Smooth muscle cell (in vitro differentiated cells): ENCODE measurements around the gene TXK. TPM values are rescaled to one million over a fixed set of nuclear protein-coding genes. Genes with fewer than 3 reads are reported as not detected.

ENCODE experiments used
- DNase-seq: peaks from one replicate; lab custom pipeline; 2025; ENCODE audit not compliant: unreplicated experiment; lab: John Stamatoyannopoulos, UW
- H2AFZ ChIP-seq: fragments of 200-600 bp; sonication (generic); 2 replicates; pipeline ENCODE4 v1.6.0; 2016; ENCODE audit warnings: antibody characterized with exemption, low read depth, mild to moderate bottlenecking
- H3F3A ChIP-seq: fragments of 200-600 bp; sonication (generic); 2 replicates; pipeline ENCODE4 v1.6.0; 2017; ENCODE audit warnings: antibody characterized with exemption, low read depth
- H3K27ac ChIP-seq: fragments of 200-600 bp; sonication (generic); 2 replicates; pipeline ENCODE4 v1.5.1; 2016; ENCODE audit warnings: low read depth, mild to moderate bottlenecking
- H3K27me3 ChIP-seq: fragments of 200-600 bp; sonication (generic); 2 replicates; pipeline ENCODE4 v1.6.1; 2016; ENCODE audit warnings: low read depth, mild to moderate bottlenecking
- H3K36me3 ChIP-seq: fragments of 200-600 bp; sonication (generic); 2 replicates; pipeline ENCODE4 v1.5.1; 2016; ENCODE audit warnings: low read depth
- H3K4me1 ChIP-seq: fragments of 200-600 bp; sonication (generic); 2 replicates; pipeline ENCODE4 v1.5.1; 2016; ENCODE audit warnings: low read depth
- H3K4me2 ChIP-seq: fragments of 200-600 bp; sonication (generic); 2 replicates; pipeline ENCODE4 v1.6.0; 2016; ENCODE audit warnings: mild to moderate bottlenecking
- H3K4me3 ChIP-seq: fragments of 200-600 bp; sonication (generic); 2 replicates; pipeline ENCODE4 v1.5.1; 2016; ENCODE audit warnings: mild to moderate bottlenecking
- H3K79me2 ChIP-seq: fragments of 200-600 bp; sonication (generic); 2 replicates; pipeline ENCODE4 v1.6.0; 2016; ENCODE audit warnings: low read depth, mild to moderate bottlenecking
- H3K9ac ChIP-seq: fragments of 200-600 bp; sonication (generic); 2 replicates; pipeline ENCODE4 v1.6.0; 2016; ENCODE audit warnings: low read depth
- H3K9me3 ChIP-seq: fragments of 200-600 bp; sonication (generic); replicated peaks from 2 replicates; pipeline ENCODE4 v1.5.1; 2016; ENCODE audit warnings: low read depth
- H4K20me1 ChIP-seq: fragments of 200-600 bp; sonication (generic); 2 replicates; pipeline ENCODE4 v1.6.0; 2016; ENCODE audit warnings: low read depth
- WGBS: methylation state at CpG from one replicate; pipeline ENCODE4 v1.1.7; 2016; ENCODE audit warnings: low lambda C conversion rate; 5-methylcytosine and 5-hydroxymethylcytosine counted together
- polyA plus RNA-seq: library from polyadenylated mRNA; unstranded; fragments of >200 nt; fragmentation: Nextera tagmentation; extraction: Ambion mirVana; gene quantifications from 2 replicates; pipeline ENCODE4 v1.2.1, GENCODE V29; 2016
- total RNA-seq: library from RNA; depleted of rRNA; stranded (reverse); fragments of >200 nt; gene quantifications from 2 replicates; pipeline ENCODE4 v1.2.3, GENCODE V29; 2014
- TF ChIP-seq, protein P1 (sequence below): fragments of 200-600 bp; sonication (generic); IDR thresholded peaks from 2 replicates; pipeline ENCODE4 v1.5.1; 2017; ENCODE audit warnings: borderline replicate concordance, mild to moderate bottlenecking, antibody characterized with exemption; ENCODE audit not compliant: insufficient read depth, poor library complexity, severe bottlenecking

The TXK gene
- total and polyA plus RNA-seq, 2 experiments from 2014 or later: 0.09 TPM; not detected in 1

DNA sequence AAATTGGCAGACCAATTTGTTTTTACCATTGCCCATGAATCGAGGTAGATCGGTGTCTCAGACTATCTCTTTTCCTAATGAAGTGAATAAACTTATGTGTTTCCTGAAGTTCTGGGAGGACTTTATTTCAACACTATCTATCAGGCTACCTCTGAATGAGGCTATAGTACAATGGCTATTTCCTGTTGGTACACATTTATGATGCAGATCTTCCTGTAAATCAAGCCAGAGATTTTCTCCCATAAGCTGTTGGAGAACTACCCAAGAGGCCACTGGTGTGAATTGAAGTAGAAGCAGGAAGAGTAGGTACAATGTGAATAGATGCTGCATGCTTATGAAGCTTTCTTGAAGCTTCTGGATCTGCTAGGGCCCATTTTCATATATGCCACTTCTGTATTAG, 16.0 kb downstream of the TXK start:
- Histone ChIP-seq H3K9me3 (no peaks in the 10 kb centered on the region), H3K36me3 (no peaks in the 10 kb centered on the region), H3K4me1 (no peaks in the 10 kb centered on the region), H3K79me2 (no peaks in the 10 kb centered on the region), H3K27me3 (no peaks in the 10 kb centered on the region), H4K20me1 (no peaks in the 10 kb centered on the region), H2AFZ (no peak overlapping the region), H3K4me2 (no peak overlapping the region), H3F3A (no peaks in the 10 kb centered on the region), H3K4me3 (no peak overlapping the region), H3K27ac (no peak overlapping the region), H3K9ac (no peak overlapping the region)
- WGBS: 95% methylated on average over 2 of the region's 2 CpGs
- no peak for DNase-seq
- TF ChIP-seq, protein P1, sequence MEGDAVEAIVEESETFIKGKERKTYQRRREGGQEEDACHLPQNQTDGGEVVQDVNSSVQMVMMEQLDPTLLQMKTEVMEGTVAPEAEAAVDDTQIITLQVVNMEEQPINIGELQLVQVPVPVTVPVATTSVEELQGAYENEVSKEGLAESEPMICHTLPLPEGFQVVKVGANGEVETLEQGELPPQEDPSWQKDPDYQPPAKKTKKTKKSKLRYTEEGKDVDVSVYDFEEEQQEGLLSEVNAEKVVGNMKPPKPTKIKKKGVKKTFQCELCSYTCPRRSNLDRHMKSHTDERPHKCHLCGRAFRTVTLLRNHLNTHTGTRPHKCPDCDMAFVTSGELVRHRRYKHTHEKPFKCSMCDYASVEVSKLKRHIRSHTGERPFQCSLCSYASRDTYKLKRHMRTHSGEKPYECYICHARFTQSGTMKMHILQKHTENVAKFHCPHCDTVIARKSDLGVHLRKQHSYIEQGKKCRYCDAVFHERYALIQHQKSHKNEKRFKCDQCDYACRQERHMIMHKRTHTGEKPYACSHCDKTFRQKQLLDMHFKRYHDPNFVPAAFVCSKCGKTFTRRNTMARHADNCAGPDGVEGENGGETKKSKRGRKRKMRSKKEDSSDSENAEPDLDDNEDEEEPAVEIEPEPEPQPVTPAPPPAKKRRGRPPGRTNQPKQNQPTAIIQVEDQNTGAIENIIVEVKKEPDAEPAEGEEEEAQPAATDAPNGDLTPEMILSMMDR: no peak

DNA sequence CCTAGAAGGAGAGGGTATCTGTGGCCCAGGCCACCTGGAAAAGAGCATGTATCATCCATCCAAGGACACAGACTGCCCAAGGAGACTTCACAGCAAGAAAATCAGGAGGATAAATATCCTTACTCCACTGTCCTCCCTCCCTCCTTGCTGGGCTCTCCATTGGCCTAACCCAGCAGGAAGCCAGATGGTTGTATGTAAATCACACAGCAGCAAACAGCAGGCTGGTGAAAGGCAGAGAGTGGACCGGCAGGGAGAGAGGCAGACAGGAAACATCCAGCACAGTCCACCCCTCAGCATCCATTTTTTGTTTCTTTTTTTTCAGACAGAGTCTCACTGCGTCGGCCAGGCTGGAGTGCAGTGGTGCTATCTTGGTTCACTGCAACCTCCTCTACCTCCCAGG, 17.5 kb downstream of the TXK start:
- TF ChIP-seq, protein P1: no peak
- H3K27me3 ChIP-seq: no peaks in the 10 kb centered on the region
- H3K9ac ChIP-seq: no peak overlapping the region
- no peaks in the 10 kb centered on the region for H3K9me3 ChIP-seq
- no peak overlapping the region for H3K4me2 ChIP-seq
- DNase-seq: no peak
- no peaks in the 10 kb centered on the region for H3K79me2 ChIP-seq
- no peaks in the 10 kb centered on the region for H3K4me1 ChIP-seq
- no peaks in the 10 kb centered on the region for H3F3A ChIP-seq
- no peak overlapping the region for H3K27ac ChIP-seq
- no peak overlapping the region for H2AFZ ChIP-seq
- no peaks in the 10 kb centered on the region for H4K20me1 ChIP-seq
- no peak overlapping the region for H3K4me3 ChIP-seq
- H3K36me3 ChIP-seq: no peaks in the 10 kb centered on the region
- 82% methylated on average over 3 of the region's 3 CpGs for WGBS

DNA sequence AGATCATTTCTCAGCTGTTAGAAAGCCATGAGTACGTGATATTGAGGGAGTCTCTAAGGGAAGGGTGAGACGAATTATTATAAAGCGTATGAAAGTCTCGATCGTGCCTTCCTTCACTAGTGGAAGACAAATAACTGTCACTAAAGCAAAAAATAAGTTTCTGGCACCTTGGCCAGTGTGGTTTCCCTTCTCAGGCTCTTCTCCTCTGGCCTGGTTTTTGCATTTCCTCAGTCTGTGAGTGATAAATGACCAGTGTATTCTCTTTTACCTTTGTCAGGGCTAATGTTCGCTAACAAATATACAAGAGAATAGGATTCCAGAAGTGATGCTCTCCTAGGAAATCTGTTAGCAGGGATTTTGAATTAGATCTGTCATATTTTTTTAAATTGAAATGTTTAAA, 19.6 kb downstream of the TXK start:
- H3K4me1 ChIP-seq: no peaks in the 10 kb centered on the region
- no peaks in the 10 kb centered on the region for H3K79me2 ChIP-seq
- H3K9ac ChIP-seq: no peak overlapping the region
- TF ChIP-seq, protein P1: no peak
- no peak for DNase-seq
- no peak overlapping the region for H3K4me3 ChIP-seq
- 87% methylated on average over 6 of the region's 6 CpGs for WGBS
- no peaks in the 10 kb centered on the region for H3K9me3 ChIP-seq
- H3K36me3 ChIP-seq: no peaks in the 10 kb centered on the region
- H3K4me2 ChIP-seq: no peak overlapping the region
- H3F3A ChIP-seq: no peaks in the 10 kb centered on the region
- H3K27me3 ChIP-seq: no peaks in the 10 kb centered on the region
- no peak overlapping the region for H2AFZ ChIP-seq
- no peak overlapping the region for H3K27ac ChIP-seq
- H4K20me1 ChIP-seq: no peaks in the 10 kb centered on the region

DNA sequence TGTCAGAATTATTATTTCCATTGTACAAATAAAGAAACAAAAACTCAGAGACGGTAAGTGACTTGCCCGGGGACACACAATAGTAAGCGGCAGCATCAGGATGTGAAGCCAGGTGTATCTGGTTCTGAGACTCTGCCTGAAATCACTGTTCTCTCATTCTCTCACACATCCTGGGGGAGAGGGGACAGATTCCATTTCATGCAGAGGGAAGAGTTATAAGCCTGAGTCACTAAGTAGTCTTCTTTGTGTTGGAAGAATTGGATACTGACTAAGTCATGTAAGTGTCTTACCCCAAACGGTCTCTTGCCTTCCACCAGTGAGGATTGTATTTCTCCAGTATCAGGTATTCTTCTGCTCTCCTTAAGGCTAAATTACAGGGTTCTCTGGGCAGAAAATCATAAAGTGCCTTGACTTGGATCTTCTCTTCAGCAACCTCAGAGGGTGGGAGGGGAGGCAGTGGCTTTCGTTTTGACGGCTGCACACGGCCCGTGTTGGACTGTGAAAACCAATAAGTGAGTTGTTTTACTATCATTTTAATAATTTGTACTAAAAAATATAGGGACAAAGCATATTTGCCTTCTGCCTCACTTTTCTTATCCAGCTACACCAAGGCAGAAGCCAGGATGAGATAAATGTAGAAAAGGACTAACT, 21.9 kb downstream of the TXK start:
- no peaks in the 10 kb centered on the region for H3K79me2 ChIP-seq
- no peak overlapping the region for H3K9ac ChIP-seq
- no peaks in the 10 kb centered on the region for H3F3A ChIP-seq
- H3K4me1 ChIP-seq: no peaks in the 10 kb centered on the region
- no peaks in the 10 kb centered on the region for H3K27me3 ChIP-seq
- 69% methylated on average over 8 of the region's 8 CpGs for WGBS
- no peak overlapping the region for H3K4me3 ChIP-seq
- H4K20me1 ChIP-seq: no peaks in the 10 kb centered on the region
- DNase-seq: no peak
- no peaks in the 10 kb centered on the region for H3K9me3 ChIP-seq
- H3K36me3 ChIP-seq: no peaks in the 10 kb centered on the region
- H3K27ac ChIP-seq: no peak overlapping the region
- H3K4me2 ChIP-seq: no peak overlapping the region
- no peak overlapping the region for H2AFZ ChIP-seq
- TF ChIP-seq, protein P1: no peak
